ENCODE data around the gene RPP38. TPM values are rescaled to one million over a fixed set of nuclear protein-coding genes. Genes with fewer than 3 reads are reported as not detected.

The RPP38 gene
- total and polyA plus RNA-seq, 2 of the 13 experiments (the other 11 are each of a cell fraction or from before 2014, with no cell fraction given): 11.7 to 16.4 TPM

- TF ChIP-seq CSRNP2 (CRISPR knock-in tag; conservative IDR thresholded peaks at IDR 0.05; ENCODE audit: low read depth) (peak; percentile 80; the same call in 1 of the 2 replicates), SRSF1 (optimal IDR thresholded peaks at IDR 0.05; ENCODE audit: low read depth, low read length) (no peak), HOXA3 (CRISPR knock-in tag; IDR thresholded peaks at IDR 0.05) (peak; percentile 66), PHF21A (CRISPR knock-in tag; IDR thresholded peaks at IDR 0.05) (peak; percentile 53), ZNF83 (CRISPR knock-in tag; IDR thresholded peaks at IDR 0.05; ENCODE audit: borderline replicate concordance) (peak; percentile 42; the same call in 1 of the 2 replicates), ZKSCAN8 (CRISPR knock-in tag; IDR thresholded peaks at IDR 0.05; ENCODE audit: borderline replicate concordance) (peak; percentile 34; the same call in 1 of the 2 replicates), ZFP36L2 (CRISPR knock-in tag; IDR thresholded peaks at IDR 0.05) (no peak; the same call in 1 of the 2 replicates), ZNF615 (CRISPR knock-in tag; IDR thresholded peaks at IDR 0.05; ENCODE audit: borderline replicate concordance) (no peak), KDM1A (CRISPR knock-in tag; IDR thresholded peaks at IDR 0.05) (no peak), LCORL (IDR thresholded peaks at IDR 0.05) (no peak), LCORL (CRISPR knock-in tag; IDR thresholded peaks at IDR 0.05) (peak; percentile 60), ZNF784 (CRISPR knock-in tag; IDR thresholded peaks at IDR 0.05; ENCODE audit: borderline replicate concordance) (peak; percentile 52; the same call in 1 of the 2 replicates), TCF12 (IDR thresholded peaks at IDR 0.05) (no peak), TCF12 (CRISPR knock-in tag; IDR thresholded peaks at IDR 0.05) (peak; percentile 84; the same call in 1 of the 2 replicates)
- TF ChIP-seq, protein P1, sequence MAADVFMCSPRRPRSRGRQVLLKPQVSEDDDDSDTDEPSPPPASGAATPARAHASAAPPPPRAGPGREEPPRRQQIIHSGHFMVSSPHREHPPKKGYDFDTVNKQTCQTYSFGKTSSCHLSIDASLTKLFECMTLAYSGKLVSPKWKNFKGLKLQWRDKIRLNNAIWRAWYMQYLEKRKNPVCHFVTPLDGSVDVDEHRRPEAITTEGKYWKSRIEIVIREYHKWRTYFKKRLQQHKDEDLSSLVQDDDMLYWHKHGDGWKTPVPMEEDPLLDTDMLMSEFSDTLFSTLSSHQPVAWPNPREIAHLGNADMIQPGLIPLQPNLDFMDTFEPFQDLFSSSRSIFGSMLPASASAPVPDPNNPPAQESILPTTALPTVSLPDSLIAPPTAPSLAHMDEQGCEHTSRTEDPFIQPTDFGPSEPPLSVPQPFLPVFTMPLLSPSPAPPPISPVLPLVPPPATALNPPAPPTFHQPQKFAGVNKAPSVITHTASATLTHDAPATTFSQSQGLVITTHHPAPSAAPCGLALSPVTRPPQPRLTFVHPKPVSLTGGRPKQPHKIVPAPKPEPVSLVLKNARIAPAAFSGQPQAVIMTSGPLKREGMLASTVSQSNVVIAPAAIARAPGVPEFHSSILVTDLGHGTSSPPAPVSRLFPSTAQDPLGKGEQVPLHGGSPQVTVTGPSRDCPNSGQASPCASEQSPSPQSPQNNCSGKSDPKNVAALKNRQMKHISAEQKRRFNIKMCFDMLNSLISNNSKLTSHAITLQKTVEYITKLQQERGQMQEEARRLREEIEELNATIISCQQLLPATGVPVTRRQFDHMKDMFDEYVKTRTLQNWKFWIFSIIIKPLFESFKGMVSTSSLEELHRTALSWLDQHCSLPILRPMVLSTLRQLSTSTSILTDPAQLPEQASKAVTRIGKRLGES (CRISPR knock-in tag; IDR thresholded peaks at IDR 0.05; ENCODE audit: borderline replicate concordance): peak; percentile 76; the same call in 1 of the 2 replicates
- TF ChIP-seq, protein P2, sequence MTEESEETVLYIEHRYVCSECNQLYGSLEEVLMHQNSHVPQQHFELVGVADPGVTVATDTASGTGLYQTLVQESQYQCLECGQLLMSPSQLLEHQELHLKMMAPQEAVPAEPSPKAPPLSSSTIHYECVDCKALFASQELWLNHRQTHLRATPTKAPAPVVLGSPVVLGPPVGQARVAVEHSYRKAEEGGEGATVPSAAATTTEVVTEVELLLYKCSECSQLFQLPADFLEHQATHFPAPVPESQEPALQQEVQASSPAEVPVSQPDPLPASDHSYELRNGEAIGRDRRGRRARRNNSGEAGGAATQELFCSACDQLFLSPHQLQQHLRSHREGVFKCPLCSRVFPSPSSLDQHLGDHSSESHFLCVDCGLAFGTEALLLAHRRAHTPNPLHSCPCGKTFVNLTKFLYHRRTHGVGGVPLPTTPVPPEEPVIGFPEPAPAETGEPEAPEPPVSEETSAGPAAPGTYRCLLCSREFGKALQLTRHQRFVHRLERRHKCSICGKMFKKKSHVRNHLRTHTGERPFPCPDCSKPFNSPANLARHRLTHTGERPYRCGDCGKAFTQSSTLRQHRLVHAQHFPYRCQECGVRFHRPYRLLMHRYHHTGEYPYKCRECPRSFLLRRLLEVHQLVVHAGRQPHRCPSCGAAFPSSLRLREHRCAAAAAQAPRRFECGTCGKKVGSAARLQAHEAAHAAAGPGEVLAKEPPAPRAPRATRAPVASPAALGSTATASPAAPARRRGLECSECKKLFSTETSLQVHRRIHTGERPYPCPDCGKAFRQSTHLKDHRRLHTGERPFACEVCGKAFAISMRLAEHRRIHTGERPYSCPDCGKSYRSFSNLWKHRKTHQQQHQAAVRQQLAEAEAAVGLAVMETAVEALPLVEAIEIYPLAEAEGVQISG (CRISPR knock-in tag; IDR thresholded peaks at IDR 0.05): peak; percentile 70; the same call in 1 of the 2 replicates
- TF ChIP-seq, protein P3, sequence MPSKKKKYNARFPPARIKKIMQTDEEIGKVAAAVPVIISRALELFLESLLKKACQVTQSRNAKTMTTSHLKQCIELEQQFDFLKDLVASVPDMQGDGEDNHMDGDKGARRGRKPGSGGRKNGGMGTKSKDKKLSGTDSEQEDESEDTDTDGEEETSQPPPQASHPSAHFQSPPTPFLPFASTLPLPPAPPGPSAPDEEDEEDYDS (CRISPR knock-in tag; IDR thresholded peaks at IDR 0.05): no peak
- TF ChIP-seq, protein P4, sequence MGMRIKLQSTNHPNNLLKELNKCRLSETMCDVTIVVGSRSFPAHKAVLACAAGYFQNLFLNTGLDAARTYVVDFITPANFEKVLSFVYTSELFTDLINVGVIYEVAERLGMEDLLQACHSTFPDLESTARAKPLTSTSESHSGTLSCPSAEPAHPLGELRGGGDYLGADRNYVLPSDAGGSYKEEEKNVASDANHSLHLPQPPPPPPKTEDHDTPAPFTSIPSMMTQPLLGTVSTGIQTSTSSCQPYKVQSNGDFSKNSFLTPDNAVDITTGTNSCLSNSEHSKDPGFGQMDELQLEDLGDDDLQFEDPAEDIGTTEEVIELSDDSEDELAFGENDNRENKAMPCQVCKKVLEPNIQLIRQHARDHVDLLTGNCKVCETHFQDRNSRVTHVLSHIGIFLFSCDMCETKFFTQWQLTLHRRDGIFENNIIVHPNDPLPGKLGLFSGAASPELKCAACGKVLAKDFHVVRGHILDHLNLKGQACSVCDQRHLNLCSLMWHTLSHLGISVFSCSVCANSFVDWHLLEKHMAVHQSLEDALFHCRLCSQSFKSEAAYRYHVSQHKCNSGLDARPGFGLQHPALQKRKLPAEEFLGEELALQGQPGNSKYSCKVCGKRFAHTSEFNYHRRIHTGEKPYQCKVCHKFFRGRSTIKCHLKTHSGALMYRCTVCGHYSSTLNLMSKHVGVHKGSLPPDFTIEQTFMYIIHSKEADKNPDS (CRISPR knock-in tag; IDR thresholded peaks at IDR 0.05): no peak; the same call in 1 of the 2 replicates
Observed at GRCh38 chr10:15097011-15097812, at the start of gene RPP38 (continued).
